BLaER1 treated with 17β-estradiol and CSF1 and Interleukin-3, amounts not matched to agents 10 nM and 100 nM (cell line): ENCODE results near the gene RFTN1.
A peak's percentile ranks its signal among the peaks of the same experiment; 100 is the strongest.

Experiments
- H3K27ac ChIP-seq, 11 experiments: shearing (Covaris generic); formaldehyde crosslinking; 2 replicates each; pipeline ENCODE4 v1.8.1; 2022
- H3K27me3 ChIP-seq, 11 experiments: shearing (Covaris generic); formaldehyde crosslinking; 2 replicates each; pipeline ENCODE4 v1.8.1; 2022
- H3K36me3 ChIP-seq, 11 experiments: shearing (Covaris generic); formaldehyde crosslinking; 2 replicates each; pipeline ENCODE4 v1.8.1; 2022
- H3K4me1 ChIP-seq, 10 experiments: shearing (Covaris generic); formaldehyde crosslinking; 2 replicates each; pipeline ENCODE4 v1.8.1; 2022
- H3K4me2 ChIP-seq, 11 experiments: shearing (Covaris generic); formaldehyde crosslinking; 2 replicates each; pipeline ENCODE4 v1.8.1; 2022
- H3K4me3 ChIP-seq, 10 experiments: shearing (Covaris generic); formaldehyde crosslinking; 2 replicates each; pipeline ENCODE4 v1.8.1; 2022
- H3K9ac ChIP-seq, 11 experiments: shearing (Covaris generic); formaldehyde crosslinking; 2 replicates each; pipeline ENCODE4 v1.8.1; 2022
- H3K9me3 ChIP-seq, 11 experiments: shearing (Covaris generic); formaldehyde crosslinking; replicated peaks in 1 of 11; 2 replicates each; pipeline ENCODE4 v1.8.1; 2022
- H4K20me1 ChIP-seq, 11 experiments: shearing (Covaris generic); formaldehyde crosslinking; 2 replicates each; pipeline ENCODE4 v1.8.1; 2022
- Cebpa-rat ChIP-seq, 11 experiments: shearing (Covaris generic); IDR thresholded peaks; 2 replicates each; pipeline ENCODE4 v1.8.1; 2022

The RFTN1 gene, protein sequence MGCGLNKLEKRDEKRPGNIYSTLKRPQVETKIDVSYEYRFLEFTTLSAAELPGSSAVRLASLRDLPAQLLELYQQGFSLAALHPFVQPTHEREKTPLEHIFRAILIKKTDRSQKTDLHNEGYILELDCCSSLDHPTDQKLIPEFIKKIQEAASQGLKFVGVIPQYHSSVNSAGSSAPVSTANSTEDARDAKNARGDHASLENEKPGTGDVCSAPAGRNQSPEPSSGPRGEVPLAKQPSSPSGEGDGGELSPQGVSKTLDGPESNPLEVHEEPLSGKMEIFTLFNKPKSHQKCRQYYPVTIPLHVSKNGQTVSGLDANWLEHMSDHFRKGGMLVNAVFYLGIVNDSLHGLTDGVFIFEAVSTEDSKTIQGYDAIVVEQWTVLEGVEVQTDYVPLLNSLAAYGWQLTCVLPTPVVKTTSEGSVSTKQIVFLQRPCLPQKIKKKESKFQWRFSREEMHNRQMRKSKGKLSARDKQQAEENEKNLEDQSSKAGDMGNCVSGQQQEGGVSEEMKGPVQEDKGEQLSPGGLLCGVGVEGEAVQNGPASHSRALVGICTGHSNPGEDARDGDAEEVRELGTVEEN

DNA sequence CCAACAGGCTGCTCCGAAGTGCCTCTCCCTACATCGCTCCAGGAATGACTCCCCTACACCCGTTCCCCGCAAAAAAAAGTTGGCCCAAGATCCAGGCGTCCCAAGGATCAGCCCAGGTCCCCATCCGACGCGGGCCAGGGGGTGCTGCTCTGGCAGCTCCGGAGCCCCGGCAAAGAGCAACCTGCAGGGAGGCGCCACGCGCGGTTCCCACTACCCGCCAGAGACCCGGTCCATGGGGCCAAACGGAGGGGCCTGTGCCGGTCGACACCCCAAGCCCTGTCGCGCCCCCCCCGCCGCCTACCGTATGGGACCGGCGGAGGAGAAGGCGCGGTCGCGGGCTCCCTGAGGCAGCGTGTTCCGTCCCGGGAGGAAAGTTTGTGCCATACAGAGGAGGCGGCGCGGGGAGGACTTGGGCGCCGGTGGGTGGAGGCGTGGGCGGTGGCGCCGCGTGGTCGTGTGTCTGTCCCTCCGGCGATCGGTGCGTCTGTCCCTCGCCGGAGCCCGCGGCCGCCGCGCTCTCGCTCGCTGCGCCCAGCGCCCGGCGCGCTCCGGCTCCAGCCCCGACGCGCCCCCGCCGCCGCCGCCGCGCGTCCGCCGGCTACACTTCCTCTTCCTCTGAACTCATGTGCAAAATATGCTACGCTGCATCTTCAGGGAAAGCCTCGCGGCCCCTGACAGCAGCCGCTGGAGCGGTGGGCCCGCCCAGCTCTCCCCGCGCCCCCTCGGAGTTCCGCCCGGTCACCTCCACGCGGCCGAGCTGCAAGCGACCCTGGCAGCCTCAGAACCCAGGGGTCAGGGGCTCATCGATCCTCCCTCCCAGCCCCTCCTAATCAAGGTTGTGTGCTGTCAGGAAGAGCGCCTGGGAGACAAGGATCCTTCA lies at the start of gene RFTN1:
RFTN1 (minus strand) TSS at position 559 of the 880 bp plus-strand sequence. CDS start 19,830 bp downstream, outside the sequence.
- peak within 1 kb of the TSS; percentile 84 to 98 (median 92) for H3K27ac ChIP-seq
- peak within 1 kb of the TSS; percentile 85 to 98 (median 94) for H3K4me3 ChIP-seq
- H3K4me1 ChIP-seq, result peaks cover 53 to 76% (median 65%) of the 10 kb centered on the region in 10 experiments
- no peak for TF ChIP-seq Cebpa-rat (IDR thresholded peaks at IDR 0.05)
- H3K9me3 ChIP-seq, result no peaks in the 10 kb centered on the region
- H3K36me3 ChIP-seq, result peaks cover 0 to under 1% (median 0%) of the 10 kb centered on the region in 11 experiments; a peak in 2 of 22 replicates
- H4K20me1 ChIP-seq, result peaks cover 11 to 31% (median 21%) of the 10 kb centered on the region in 11 experiments; a peak in 19 of 22 replicates
- H3K4me2 ChIP-seq, result peak within 1 kb of the TSS; percentile 71 to 96 (median 91)
- H3K9ac ChIP-seq, result peak within 1 kb of the TSS; percentile 89 to 97 (median 94)
- H3K27me3 ChIP-seq, result no peaks in the 10 kb centered on the region

DNA sequence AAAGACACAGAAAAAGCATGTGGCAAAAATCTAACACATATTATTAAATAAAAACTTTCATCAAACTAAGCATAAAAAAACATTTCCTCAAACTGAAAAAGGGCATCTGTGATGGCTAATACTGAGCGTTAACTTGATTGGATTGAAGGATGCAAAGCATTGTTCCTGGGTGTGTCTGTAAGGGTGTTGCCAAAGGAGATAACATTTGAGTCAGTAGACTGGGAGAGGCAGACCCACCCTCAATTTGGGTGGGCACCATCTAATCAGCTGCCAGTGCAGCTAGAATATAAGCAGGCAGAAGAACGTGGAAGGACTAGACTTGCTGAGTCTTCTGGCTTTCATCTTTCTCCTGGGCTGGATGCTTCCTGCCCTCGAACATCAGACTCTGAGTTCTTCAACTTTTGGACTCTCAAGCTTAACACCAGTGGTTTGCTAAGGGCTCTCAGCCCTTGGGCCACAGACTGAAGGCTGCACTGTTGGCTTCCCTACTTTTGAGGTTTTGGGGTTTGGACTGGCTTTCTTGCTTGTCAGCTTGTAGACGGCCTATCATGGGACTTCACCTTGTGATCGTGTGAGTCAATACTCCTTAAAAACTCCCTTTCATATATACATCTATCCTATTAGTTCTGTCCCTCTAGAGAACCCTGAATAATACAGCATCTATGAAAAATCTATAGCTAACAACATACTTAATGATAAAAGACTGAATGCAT lies 46.3 kb upstream of the RFTN1 start:
- Histone ChIP-seq H4K20me1 (no peaks in the 10 kb centered on the region), H3K9me3 (peaks cover 4 to 14% (median 10%) of the 10 kb centered on the region in 11 experiments; a peak in 18 of 22 replicates), H3K9ac (no peak overlapping the region), H3K27ac (no peak overlapping the region), H3K36me3 (no peaks in the 10 kb centered on the region), H3K4me2 (no peak overlapping the region), H3K27me3 (no peaks in the 10 kb centered on the region), H3K4me1 (peaks cover 0 to 4% (median 0%) of the 10 kb centered on the region in 10 experiments; a peak in 3 of 20 replicates), H3K4me3 (no peak overlapping the region)
- no peak for TF ChIP-seq Cebpa-rat (IDR thresholded peaks at IDR 0.05)

DNA sequence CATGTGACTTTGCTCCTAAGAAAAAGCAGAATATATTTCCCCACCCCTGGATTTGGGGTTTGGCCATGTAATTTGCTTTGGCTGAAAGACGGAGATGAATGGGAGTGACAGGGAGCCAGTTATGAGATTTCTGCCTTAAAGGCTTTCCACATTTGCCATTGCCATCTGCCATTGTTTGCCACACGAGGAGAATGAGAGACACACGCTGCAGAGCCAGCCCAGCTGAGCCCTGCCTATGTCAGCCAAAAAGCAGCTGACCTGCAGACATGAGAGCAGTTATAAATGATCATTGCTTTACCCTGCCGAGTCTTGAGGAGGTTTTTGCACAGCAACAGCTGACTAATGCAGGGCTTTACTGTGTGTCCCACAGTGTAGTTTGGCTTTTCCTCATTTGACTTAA lies 40.6 kb upstream of the RFTN1 start:
- H3K27ac ChIP-seq, result no peak overlapping the region
- peaks cover 0 to 5% (median 0%) of the 10 kb centered on the region in 10 experiments; a peak in 4 of 20 replicates for H3K4me1 ChIP-seq
- H4K20me1 ChIP-seq, result no peaks in the 10 kb centered on the region
- no peak overlapping the region for H3K9ac ChIP-seq
- H3K27me3 ChIP-seq, result no peaks in the 10 kb centered on the region
- no peaks in the 10 kb centered on the region for H3K9me3 ChIP-seq
- no peak for TF ChIP-seq Cebpa-rat (IDR thresholded peaks at IDR 0.05)
- H3K36me3 ChIP-seq, result no peaks in the 10 kb centered on the region
- no peak overlapping the region for H3K4me3 ChIP-seq
- H3K4me2 ChIP-seq, result no peak overlapping the region

DNA sequence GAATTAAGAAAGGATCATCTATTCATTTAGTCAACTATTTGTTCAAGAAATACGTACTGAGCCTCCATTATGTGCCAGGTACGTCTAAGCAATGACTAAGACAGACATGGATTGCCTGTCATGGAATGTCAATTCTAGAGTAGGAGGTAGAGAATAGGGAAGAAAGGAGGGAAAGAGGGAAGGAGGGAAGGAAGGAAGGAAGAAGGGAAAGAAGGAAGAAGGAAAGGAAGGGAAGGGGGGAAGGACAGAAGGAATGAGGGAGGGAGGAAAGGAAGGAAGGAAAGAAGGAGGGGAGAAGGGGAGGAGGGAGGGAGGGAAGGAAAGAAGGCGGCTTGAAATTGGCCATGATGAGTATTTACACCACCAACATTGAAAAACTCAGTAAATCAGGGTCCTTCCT lies 39.3 kb upstream of the RFTN1 start:
- Histone ChIP-seq H3K9me3 (no peaks in the 10 kb centered on the region), H3K4me2 (no peak overlapping the region), H4K20me1 (no peaks in the 10 kb centered on the region), H3K27me3 (no peaks in the 10 kb centered on the region), H3K36me3 (no peaks in the 10 kb centered on the region), H3K4me1 (peaks cover 0 to 5% (median 0%) of the 10 kb centered on the region in 10 experiments; a peak in 4 of 20 replicates), H3K27ac (no peak overlapping the region), H3K4me3 (no peak overlapping the region), H3K9ac (no peak overlapping the region)
- no peak for TF ChIP-seq Cebpa-rat (IDR thresholded peaks at IDR 0.05)

DNA sequence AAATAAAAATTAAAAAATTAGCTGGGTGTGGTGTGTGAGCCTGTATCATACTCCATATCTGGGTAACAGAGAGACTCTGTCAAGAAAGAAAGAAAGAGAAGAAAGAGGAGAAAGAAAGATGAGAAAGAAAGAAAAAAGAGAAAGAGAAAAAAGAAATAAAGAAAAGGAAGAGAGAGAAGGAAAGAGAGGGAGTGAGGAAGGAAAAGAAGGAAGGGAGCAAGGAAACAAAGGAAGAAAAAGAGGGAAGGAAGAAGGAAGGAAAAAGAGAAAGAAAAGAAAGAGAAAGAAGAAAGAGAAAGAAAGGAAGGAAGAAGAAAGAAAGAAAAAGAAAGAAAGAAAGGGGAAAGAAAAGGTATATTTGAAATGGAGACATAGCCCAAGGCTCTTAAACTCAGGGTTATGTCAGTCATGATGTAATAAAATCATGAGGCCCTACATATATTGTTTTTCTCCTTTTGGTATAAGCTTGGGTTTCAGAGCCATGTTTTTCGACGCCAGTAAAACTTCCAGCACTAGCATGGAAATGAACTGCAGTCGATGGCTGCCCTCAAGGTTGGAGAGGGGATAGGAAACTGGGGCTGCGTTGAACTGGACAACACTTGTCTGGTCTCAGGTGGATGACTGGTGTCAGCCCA lies 38.0 kb upstream of the RFTN1 start:
- Histone ChIP-seq H3K9me3 (no peaks in the 10 kb centered on the region), H3K9ac (peak overlapping the region in 1 of 11 experiments; percentile 32; a peak in 1 of 22 replicates), H3K27me3 (no peaks in the 10 kb centered on the region), H3K36me3 (no peaks in the 10 kb centered on the region), H3K27ac (peak overlapping the region in 4 of 11 experiments; percentile 26 to 59 (median 40); a peak in 6 of 22 replicates), H4K20me1 (no peaks in the 10 kb centered on the region), H3K4me1 (peaks cover 0 to 5% (median 0%) of the 10 kb centered on the region in 10 experiments; a peak in 4 of 20 replicates), H3K4me2 (no peak overlapping the region), H3K4me3 (no peak overlapping the region)
- no peak for TF ChIP-seq Cebpa-rat (IDR thresholded peaks at IDR 0.05)

DNA sequence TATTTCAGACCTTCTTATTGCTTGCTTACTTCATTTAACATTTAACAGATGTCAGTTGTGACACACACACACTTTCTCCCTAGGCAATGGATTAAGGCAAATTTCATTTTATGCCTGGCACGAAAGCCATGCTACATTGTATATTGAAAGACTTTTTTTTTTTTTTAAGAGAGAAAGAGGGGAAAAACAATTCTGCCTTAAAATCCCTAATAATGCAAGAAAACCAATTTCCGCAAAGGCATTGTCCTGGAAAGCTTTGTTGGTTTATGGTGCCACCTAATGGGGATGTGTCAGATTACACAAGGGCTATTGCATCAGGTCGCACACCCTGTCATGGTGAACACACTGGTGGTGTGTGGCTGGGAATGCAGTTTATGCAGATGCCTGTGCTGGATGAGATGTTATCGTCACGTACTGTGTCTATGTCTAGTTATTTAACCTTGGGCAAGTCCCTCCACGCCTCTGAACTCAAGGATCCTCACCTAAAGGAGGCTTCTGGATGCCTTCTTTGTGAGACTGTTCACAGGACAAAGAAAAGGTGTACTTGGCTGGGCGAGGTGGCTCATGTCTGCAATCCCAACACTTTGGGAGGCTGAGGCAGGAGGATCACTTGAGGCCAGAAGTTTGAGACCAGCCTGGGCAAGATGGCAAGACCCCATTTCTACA lies 37.3 kb upstream of the RFTN1 start:
- H3K27me3 ChIP-seq, result no peaks in the 10 kb centered on the region

DNA sequence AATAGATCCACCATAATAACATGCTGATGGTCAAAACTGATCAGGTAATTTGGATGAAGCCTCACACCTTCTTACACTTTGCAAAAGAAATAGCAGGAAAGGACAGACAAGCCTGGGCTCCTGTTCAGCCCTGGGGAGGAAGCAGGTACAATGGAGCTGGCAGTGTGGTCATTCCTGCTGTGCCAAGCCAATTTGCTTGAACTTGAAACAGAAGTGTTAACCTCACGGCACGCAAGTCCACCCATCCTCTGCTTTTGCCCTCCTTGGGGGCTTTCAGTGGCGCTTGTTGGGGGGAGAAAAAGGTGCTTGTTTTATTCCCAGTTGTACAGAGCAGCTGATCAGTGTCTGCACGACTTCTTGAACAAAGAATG lies 36.8 kb upstream of the RFTN1 start:
- Histone ChIP-seq H4K20me1 (no peaks in the 10 kb centered on the region), H3K4me1 (peaks cover 0 to 5% (median 0%) of the 10 kb centered on the region in 10 experiments; a peak in 4 of 20 replicates), H3K4me2 (no peak overlapping the region; a peak in 1 of 22 replicates), H3K36me3 (no peaks in the 10 kb centered on the region), H3K9ac (no peak overlapping the region), H3K9me3 (no peaks in the 10 kb centered on the region), H3K27me3 (no peaks in the 10 kb centered on the region), H3K27ac (no peak overlapping the region), H3K4me3 (no peak overlapping the region)
- no peak for TF ChIP-seq Cebpa-rat (IDR thresholded peaks at IDR 0.05)

More for the DNA sequence above, 37.3 kb upstream of the RFTN1 start:
- H4K20me1 ChIP-seq, result no peaks in the 10 kb centered on the region
- peak overlapping the region in 6 of 11 experiments; percentile 26 to 59 (median 38); a peak in 8 of 22 replicates for H3K27ac ChIP-seq
- no peaks in the 10 kb centered on the region for H3K36me3 ChIP-seq
- H3K4me1 ChIP-seq, result peaks cover 0 to 5% (median 0%) of the 10 kb centered on the region in 10 experiments; a peak in 4 of 20 replicates
- H3K9me3 ChIP-seq, result no peaks in the 10 kb centered on the region
- H3K4me2 ChIP-seq, result peak overlapping the region in 2 of 11 experiments; percentile 26 to 41; a peak in 3 of 22 replicates
- H3K4me3 ChIP-seq, result no peak overlapping the region
- TF ChIP-seq Cebpa-rat (IDR thresholded peaks at IDR 0.05), result peak in 7 of 11 experiments; percentile 30 to 66 (median 49); a peak in 6 of 22 replicates
- H3K9ac ChIP-seq, result peak overlapping the region in 1 of 11 experiments; percentile 32; a peak in 1 of 22 replicates
